ENCODE measurements around the gene RIOK3. TPM values are rescaled to one million over a fixed set of nuclear protein-coding genes. Genes with fewer than 3 reads are reported as not detected.

The RIOK3 gene, protein sequence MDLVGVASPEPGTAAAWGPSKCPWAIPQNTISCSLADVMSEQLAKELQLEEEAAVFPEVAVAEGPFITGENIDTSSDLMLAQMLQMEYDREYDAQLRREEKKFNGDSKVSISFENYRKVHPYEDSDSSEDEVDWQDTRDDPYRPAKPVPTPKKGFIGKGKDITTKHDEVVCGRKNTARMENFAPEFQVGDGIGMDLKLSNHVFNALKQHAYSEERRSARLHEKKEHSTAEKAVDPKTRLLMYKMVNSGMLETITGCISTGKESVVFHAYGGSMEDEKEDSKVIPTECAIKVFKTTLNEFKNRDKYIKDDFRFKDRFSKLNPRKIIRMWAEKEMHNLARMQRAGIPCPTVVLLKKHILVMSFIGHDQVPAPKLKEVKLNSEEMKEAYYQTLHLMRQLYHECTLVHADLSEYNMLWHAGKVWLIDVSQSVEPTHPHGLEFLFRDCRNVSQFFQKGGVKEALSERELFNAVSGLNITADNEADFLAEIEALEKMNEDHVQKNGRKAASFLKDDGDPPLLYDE
- total RNA-seq = 10 to 100 TPM; 74.7 to 81.3 TPM

DNA sequence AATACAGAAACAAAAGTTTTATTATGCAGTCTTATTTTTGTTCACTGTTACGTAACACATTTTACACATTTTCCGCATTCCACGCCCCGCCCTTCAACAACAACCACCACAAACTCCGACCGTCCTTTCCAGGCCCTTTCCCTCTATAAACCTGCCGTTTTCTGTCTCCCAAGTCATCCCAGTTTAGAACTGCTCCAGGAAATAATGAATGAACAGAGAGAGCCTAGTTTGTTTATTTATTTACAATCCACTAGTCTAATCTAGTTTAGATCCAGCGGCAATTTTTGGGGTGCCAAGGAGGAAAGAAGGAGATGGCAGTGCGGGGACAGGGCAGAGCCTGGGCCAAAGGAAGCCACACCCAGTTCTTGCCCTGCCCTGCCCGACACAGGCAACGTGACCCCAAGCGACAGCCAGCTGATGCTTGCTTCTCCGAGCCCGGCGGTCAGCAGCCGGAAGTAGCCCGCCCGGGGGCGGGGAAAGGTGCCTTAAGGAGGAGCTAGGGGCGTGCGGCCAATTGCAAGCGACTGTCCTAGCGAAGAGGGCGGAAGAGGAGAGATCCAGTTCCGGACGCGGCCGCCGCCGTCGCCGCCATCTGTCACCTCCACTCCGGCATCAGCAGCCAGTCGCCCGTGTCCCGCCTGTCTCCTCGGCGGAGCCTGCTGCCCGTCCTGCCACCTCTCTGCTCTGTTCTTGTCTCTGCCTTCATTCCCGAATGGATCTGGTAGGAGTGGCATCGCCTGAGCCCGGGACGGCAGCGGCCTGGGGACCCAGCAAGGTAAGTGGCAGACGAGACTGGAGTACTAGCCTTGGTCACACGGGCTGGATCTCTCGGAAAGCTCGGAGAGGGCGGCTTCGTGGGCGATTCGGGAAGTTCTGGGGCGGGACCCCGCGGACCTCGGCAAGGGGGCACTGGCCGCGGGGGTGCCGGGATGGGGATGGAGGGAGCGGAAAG is at the start of gene RIOK3:
RIOK3 (plus strand) TSS at position 560 of the 952 bp plus-strand sequence; CDS start at position 713, 153 bp downstream.
- Mint-ChIP-seq H3K4me1 (ENCODE audit: low read depth) (peaks cover 41% of the 10 kb centered on the region), H3K27me3 (no peaks in the 10 kb centered on the region), H3K27ac (peak within 1 kb of the TSS; percentile 93), H3K4me3 (peak within 1 kb of the TSS; percentile 98), H3K36me3 (ENCODE audit: low read depth) (peaks cover 13% of the 10 kb centered on the region), H3K9me3 (no peaks in the 10 kb centered on the region)
- ATAC-seq (peak; percentile 98), DNase-seq (peak; percentile 96)
- intact Hi-C loops (cut with micrococcal nuclease) = no loop called here
- ChIA-PET POLR2A (interaction anchor here (1.3 to 2.6 kb wide), 2 partner anchors 10 to 50 kb away, joined by 4 to 7 read pairs; partner anchors contain the start of gene RMC1), CTCF (interaction anchor here (1.0 to 2.8 kb wide), 8 partner anchors 10 to 63 kb away, joined by 3 to 13 read pairs (median 3); no protein-coding TSS in a partner anchor)
- TF ChIP-seq, protein P1, sequence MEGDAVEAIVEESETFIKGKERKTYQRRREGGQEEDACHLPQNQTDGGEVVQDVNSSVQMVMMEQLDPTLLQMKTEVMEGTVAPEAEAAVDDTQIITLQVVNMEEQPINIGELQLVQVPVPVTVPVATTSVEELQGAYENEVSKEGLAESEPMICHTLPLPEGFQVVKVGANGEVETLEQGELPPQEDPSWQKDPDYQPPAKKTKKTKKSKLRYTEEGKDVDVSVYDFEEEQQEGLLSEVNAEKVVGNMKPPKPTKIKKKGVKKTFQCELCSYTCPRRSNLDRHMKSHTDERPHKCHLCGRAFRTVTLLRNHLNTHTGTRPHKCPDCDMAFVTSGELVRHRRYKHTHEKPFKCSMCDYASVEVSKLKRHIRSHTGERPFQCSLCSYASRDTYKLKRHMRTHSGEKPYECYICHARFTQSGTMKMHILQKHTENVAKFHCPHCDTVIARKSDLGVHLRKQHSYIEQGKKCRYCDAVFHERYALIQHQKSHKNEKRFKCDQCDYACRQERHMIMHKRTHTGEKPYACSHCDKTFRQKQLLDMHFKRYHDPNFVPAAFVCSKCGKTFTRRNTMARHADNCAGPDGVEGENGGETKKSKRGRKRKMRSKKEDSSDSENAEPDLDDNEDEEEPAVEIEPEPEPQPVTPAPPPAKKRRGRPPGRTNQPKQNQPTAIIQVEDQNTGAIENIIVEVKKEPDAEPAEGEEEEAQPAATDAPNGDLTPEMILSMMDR (IDR thresholded peaks at IDR 0.05) = no peak

DNA sequence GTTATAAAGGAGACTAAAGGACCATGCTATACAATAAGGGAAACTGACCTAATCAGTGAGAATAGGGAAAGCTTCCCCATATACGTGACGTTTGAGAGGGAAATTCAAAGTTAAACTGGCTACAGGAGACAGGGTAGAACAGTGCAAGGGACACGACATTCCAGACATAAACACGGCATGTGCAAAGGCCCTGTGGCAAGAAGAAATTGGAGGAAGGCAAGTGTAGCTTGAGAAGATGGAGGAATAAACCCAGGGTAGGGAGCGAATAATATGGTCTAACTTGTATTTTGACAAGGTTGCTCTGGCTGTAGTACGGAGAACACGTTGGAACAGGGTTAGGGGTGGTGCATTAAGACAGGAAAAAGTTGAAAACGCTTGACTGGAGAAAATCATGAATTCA is 49.8 kb upstream of the RIOK3 start:
- DNase-seq (no peak), ATAC-seq (no peak)
- no peak overlapping the region for H3K27ac Mint-ChIP-seq
- CTCF ChIA-PET = interaction anchor here (1.8 kb wide), 1 partner anchor 9 kb away, joined by 8 read pairs; no protein-coding TSS in a partner anchor
- peaks cover 8% of the 10 kb centered on the region for H3K4me1 Mint-ChIP-seq (ENCODE audit: low read depth)
- no peak overlapping the region for H3K4me3 Mint-ChIP-seq
- H3K27me3 Mint-ChIP-seq = no peaks in the 10 kb centered on the region
- no peaks in the 10 kb centered on the region for H3K9me3 Mint-ChIP-seq
- no peaks in the 10 kb centered on the region for H3K36me3 Mint-ChIP-seq (ENCODE audit: low read depth)
- intact Hi-C loops (cut with micrococcal nuclease) = no loop called here
- POLR2A ChIA-PET = no interaction called here
- TF ChIP-seq, protein P1 (IDR thresholded peaks at IDR 0.05) = no peak

DNA sequence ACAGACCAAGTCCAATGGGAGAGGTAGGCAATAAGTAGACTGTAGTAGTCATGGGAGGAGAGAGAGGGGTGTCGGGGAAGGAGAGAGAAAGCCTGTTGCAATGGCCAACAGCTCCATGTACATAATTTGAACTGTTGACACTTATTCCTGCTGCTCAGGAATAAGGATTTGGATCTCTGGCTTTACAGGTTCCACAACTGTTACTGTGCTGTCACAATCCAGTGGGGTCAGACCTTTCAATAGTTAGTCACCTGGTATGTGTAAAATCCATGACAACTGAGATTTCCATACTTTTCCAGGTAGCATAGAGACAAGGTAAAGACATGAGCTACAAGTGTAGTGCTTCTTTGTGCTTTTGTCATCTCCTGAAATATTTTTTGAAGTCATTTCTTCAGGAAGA is 47.5 kb upstream of the RIOK3 start:
- H3K27me3 Mint-ChIP-seq = no peaks in the 10 kb centered on the region
- H3K27ac Mint-ChIP-seq = no peak overlapping the region
- H3K9me3 Mint-ChIP-seq = no peaks in the 10 kb centered on the region
- ChIA-PET CTCF (interaction anchor here (0.6 to 1.8 kb wide), 3 partner anchors 27 to 274 kb away, joined by 3 to 4 read pairs (median 3); no protein-coding TSS in a partner anchor), POLR2A (interaction anchor here (0.6 kb wide), 1 partner anchor 149 kb away, joined by 3 read pairs; no protein-coding TSS in a partner anchor)
- H3K36me3 Mint-ChIP-seq (ENCODE audit: low read depth) = no peaks in the 10 kb centered on the region
- H3K4me1 Mint-ChIP-seq (ENCODE audit: low read depth) = no peaks in the 10 kb centered on the region
- DNase-seq = no peak
- TF ChIP-seq, protein P1 (IDR thresholded peaks at IDR 0.05) = no peak
- H3K4me3 Mint-ChIP-seq = no peak overlapping the region
- intact Hi-C loops (cut with micrococcal nuclease) = no loop called here
- ATAC-seq = no peak

DNA sequence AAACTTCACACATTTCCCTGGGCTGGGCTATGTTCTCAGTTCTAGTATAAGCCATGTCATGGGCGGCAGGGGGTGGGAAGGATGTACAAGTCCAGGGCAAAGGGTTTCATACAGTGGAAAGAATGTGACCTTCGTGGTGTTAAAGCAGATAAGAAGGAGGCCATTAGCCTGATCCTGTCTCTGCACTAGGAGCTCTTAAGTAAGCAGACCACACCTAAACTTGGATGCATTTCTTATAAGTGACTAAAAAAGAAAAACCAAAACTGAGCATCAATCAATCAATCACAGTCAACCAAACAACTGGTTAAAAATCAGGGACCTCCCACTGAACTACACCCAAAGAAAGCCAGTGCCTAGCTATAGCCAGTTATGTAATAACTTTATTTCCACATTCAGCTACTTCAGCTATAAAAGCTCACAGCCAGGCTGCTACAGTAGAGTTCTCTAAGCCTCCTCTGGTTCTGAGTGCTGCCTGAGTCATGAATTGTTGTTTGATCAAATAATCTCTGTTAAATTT is 46.8 kb upstream of the RIOK3 start:
- TF ChIP-seq, protein P1 (IDR thresholded peaks at IDR 0.05) = no peak
- Mint-ChIP-seq H3K9me3 (no peaks in the 10 kb centered on the region), H3K4me1 (ENCODE audit: low read depth) (no peaks in the 10 kb centered on the region), H3K4me3 (no peak overlapping the region), H3K27ac (no peak overlapping the region), H3K27me3 (no peaks in the 10 kb centered on the region), H3K36me3 (ENCODE audit: low read depth) (no peaks in the 10 kb centered on the region)
- ChIA-PET CTCF (interaction anchor here (0.7 to 1.8 kb wide), 2 partner anchors 28 to 274 kb away, joined by 3 to 4 read pairs; no protein-coding TSS in a partner anchor), POLR2A (no interaction called here)
- no peak for DNase-seq
- no peak for ATAC-seq
- intact Hi-C loops (cut with micrococcal nuclease) = no loop called here

Measured in activated CD8-positive, alpha-beta T cell treated with anti-CD3 and anti-CD28 coated beads for 36 hours (primary cell).